HG03196 (cell line): ENCODE results near the gene NR1I2.

Source experiments
- ATAC-seq: cut with Tn5 transposase; IDR thresholded peaks from one replicate; pipeline ENCODE4 v1.9.1; 2021; ENCODE audit not compliant: unreplicated experiment

Gene NR1I2

GRCh38 chr3:119781330-119782198 is at the start of gene NR1I2:
Gene NR1I2 (plus strand): TSS chr3:119782101.
- ATAC-seq = no peak

DNA sequence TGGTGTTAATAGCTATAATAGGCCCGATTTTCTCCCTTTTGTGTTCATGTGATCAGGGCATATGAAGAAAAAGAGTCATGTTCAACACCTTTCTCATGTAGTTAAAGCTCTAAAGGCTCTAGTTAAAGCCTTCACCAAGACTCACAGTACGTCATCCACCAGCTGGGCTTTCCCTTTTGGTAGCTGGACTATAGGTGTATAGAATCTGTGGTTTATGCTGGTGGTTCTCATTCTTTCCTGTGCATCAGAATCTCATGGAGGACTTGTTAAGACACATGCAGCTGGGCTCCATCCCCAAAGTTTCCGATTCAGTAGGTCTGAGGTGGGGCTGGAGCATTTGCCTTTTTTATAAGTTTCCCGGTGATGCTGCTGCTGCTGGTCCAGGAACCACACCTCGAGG is 48.1 kb upstream of the NR1I2 start:
- no peak for ATAC-seq

- no peak for ATAC-seq
Observed at GRCh38 chr3:119738741-119739140, 43.2 kb upstream of the NR1I2 start.

DNA sequence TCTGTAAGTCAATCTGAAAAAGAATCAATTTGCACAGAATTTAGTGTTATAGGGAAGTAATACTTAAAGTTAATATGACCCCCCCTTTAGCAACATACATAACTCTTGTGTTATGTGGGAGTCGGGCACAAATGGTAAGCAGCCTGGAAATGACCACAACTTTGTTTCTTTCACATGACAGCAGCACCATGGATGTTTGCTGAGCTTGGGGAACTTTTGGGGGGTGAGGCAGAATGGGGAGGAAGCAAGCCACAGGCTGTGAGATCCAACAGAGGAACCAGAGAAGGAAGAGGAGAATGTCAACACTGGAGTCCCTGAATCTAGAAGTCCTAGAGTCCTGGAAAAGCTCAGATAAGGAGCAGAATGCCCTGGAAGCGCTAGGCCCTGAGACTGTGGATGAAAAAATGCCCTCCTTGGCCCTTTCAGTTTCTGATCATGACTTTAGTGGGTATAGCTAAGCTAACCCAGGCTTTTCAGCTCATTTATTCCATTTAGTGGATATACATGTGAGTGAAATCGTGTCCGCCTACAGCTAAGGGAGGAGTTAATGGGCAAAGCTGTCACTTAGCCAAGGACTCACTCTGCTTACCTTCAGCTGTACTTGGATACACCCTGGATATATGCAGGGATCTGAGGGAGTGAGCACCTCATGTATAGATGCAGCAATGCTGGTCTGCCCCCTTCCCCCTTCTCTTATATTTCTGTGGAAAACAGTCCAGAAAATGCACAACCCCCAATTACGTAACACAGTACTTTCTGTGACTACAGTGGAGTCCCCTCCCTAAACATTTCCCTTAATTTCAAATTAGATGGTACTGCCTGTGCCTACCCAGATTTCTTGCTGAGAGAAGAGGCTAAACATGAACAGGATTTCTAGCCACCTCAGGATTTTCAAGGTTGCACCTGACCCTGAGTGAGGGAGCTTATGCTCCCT is 40.0 kb upstream of the NR1I2 start:
- no peak for ATAC-seq

DNA sequence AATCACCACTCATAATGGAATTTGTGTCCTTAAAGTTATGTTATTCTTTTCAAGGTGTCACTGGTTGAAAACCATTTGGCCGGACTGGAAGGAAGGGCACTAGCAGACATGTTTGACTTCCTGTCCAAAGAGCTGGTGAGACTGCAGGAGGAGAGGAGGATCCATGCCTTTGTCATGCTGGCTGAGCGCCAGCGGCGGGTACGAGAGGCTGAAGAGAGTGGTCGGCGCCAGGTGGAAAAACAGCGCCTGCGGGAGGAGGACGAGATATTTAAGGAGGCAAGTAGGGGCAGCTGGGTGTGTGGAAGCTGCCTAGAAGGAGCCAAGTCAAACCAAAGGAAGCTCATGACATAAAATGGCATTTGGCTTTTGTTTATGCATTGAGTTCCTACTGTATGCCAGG is 38.0 kb upstream of the NR1I2 start:
- ATAC-seq = no peak

- ATAC-seq = no peak
Observed at GRCh38 chr3:119745942-119746341, 36.0 kb upstream of the NR1I2 start.

- no peak for ATAC-seq
Observed at GRCh38 chr3:119746423-119746822, 35.5 kb upstream of the NR1I2 start.

- no peak for ATAC-seq
Observed at GRCh38 chr3:119747357-119747756, 34.5 kb upstream of the NR1I2 start.

- no peak for ATAC-seq
Observed at GRCh38 chr3:119748991-119749390, 32.9 kb upstream of the NR1I2 start.

- ATAC-seq = no peak
Observed at GRCh38 chr3:119751423-119751822, 30.5 kb upstream of the NR1I2 start.

- peak; percentile 77 for ATAC-seq
Observed at GRCh38 chr3:119759962-119760361, 21.9 kb upstream of the NR1I2 start.

DNA sequence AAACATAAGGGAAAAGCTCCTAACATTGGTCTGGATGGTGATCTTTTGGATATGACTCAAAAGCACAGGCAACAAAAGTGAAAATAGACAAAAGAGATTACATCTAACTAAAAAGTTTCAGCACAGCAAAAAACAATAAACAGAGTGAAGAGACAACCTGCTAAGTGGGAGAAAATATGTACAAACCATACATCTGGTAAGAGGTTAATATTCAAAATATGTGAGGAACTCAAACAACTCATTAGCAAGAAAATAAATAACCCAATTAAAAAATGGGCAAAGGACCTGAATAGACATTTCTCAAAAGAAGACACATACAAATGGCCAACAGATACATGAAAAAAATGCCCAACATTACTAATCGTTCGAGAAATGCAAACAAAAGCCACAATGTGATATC is 19.0 kb upstream of the NR1I2 start:
- no peak for ATAC-seq

DNA sequence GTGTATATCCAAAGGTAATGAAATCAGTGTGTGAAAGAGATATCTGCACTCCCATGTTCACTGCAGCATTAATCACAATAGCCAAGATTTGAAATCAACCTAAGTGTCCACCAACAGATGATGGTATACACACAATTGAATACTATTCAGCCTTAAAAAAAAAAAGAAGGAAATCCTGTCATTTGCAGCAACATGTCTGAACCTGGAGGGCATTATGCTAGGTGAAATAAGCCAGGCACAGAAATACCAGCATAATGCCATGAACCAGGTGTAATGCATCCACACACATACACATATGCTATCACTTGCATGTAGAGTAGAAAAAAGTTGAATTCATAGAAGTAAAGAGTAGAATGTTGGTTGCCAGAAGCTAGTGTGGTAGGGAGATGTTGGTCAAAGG is 18.4 kb upstream of the NR1I2 start:
- ATAC-seq = no peak

- no peak for ATAC-seq
Observed at GRCh38 chr3:119765239-119765638, 16.7 kb upstream of the NR1I2 start.

GRCh38 chr3:119767936-119768601 is 13.8 kb upstream of the NR1I2 start:
- ATAC-seq = no peak

- ATAC-seq = no peak
Observed at GRCh38 chr3:119768668-119769393, 13.1 kb upstream of the NR1I2 start.

DNA sequence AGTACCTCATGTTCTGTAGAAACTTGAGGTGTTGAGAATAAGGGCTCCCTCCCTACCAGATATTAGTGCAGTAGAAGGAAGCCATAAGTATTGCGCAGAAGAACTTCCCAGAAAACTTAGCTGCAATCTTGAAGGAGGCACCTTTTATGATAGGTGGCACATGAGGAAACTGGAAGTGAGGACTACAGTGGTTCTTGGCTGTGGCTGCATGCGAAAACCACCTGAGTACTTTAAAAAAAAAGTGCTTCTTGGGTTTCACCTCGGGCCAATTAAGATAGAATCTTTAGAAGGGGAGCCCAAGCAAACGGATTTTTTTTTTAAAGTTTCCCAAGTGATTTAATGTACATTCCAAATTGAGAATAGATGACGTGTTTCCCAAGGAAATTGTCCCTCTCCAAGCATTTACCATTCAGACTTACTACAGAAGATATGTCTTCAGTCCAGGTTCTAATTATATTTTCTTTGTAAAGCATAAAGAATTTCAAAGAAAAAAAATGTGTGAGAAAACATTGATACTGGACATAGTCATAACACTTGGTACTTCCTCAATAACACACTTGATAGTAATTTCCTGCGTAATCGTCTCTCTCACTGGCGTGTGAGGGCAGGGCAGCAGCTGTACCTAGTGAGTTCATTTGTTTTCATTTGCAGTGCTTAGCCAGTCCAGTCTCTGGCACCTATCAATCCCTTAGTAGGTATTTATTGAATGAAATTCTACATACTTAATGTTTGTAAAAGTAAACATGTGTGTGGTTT is 12.3 kb upstream of the NR1I2 start:
- ATAC-seq = no peak

DNA sequence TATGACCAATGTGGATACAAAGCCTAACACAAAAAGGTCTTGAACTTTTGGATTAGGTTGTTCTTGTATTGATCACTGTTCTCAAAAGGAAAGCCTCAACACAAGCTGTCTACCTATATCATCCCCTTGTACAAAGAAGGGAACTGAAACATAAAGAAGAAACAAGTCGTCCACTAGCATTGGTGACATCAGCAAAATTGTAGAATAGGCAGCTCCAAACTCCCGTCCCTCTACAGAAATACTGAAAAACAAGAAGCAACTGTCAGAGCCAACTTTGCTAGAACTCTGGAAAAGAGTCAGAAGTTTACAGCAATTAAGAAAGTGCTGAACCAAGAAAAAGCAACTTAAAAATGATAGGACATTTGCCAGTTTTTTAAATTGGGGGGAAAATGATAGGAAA is 7.5 kb upstream of the NR1I2 start:
- no peak for ATAC-seq

DNA sequence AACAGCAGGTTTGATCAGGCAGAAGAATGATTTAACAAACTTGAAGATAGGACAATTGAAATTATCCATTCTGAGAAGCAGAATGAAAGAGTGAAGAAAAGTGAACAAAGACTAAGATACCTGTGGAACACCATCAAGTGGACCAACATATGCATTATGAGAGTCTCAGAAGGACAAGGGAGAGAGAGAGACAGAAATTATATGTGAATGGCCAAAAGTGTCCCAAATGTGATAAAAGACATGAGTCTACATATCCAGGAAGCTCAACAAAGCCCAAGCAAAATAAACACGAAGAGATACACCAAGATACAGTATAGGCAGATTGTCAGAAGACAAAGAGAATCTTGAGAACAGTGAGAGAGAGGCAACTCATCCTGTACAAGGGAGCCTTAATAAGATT is 5.6 kb upstream of the NR1I2 start:
- no peak for ATAC-seq

DNA sequence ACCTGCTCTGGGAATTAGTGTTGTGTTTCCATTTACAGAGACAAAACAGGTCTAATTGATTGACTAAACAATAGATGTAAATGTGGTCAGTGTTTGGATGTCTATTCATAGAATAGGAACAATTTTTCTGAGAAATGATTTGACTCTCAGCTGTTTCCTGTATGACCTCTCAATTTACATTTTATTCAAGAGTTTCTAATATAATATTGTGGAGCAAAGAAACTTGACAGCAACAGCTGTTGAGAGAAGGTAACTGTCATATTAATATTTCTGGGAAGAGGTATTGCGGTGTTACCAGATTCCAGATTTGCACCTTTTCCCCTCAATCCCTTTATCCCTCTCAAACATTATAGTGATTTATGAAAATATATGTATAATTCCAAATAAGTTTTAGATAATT is 3.7 kb upstream of the NR1I2 start:
- no peak for ATAC-seq
